Measurements from ENCODE around the gene P3R3URF.

GRCh38 chr1:46204406-46204742, 28.1 kb upstream of the P3R3URF start:
- TF ChIP-seq ZFP3 (CRISPR knock-in tag; IDR thresholded peaks at IDR 0.05) (no peak), CREB5 (CRISPR knock-in tag; IDR thresholded peaks at IDR 0.05; ENCODE audit: low read depth) (no peak), TCF4 (CRISPR knock-in tag; IDR thresholded peaks at IDR 0.05; ENCODE audit: borderline replicate concordance) (no peak), BACH2 (CRISPR knock-in tag; IDR thresholded peaks at IDR 0.05; ENCODE audit: borderline replicate concordance) (no peak), OSR1 (CRISPR knock-in tag; IDR thresholded peaks at IDR 0.05) (no peak), ARNTL (CRISPR knock-in tag; IDR thresholded peaks at IDR 0.05; ENCODE audit: borderline replicate concordance, low read depth) (no peak), RARB (CRISPR knock-in tag; IDR thresholded peaks at IDR 0.05) (no peak), CSDC2 (CRISPR knock-in tag; IDR thresholded peaks at IDR 0.05) (no peak), ZNF8 (CRISPR knock-in tag; IDR thresholded peaks at IDR 0.05) (no peak), SNAI2 (CRISPR knock-in tag; IDR thresholded peaks at IDR 0.05) (no peak)

All from SK-N-SH treated with all-trans-retinoic acid at 6 μM for 48 hours (cell line).